H1 (cell line): ENCODE data around the gene TECPR2. TPM values are rescaled to one million over a fixed set of nuclear protein-coding genes. Genes with fewer than 3 reads are reported as not detected.

Experiments
- CTCF ChIA-PET: fragments of 300-600 bp; sonication (Branson Sonifier 250); formaldehyde crosslinking; loops from one replicate; lab custom pipeline; 2021; ENCODE audit not compliant: partially characterized antibody; lab: Charles Lee
- POLR2A ChIA-PET: fragments of 300-600 bp; sonication (Branson Sonifier 250); formaldehyde crosslinking; loops from one replicate; lab custom pipeline; 2021; ENCODE audit warnings: inconsistent platforms; ENCODE audit not compliant: partially characterized antibody; lab: Charles Lee
- DNase-seq, 2 experiments: peaks; one replicate each; pipeline versions ENCODE4 v3.0.0 to v3.0.0-alpha.2; 2010 to 2022; ENCODE audit warnings: low spot score in 2 of 2, low read depth in 1 of 2, mixed read lengths in 1 of 2
- FAIRE-seq: peaks from 2 replicates; lab custom pipeline; 2011; peaks lifted over from hg19 to GRCh38; lab: Jason Lieb, UNC
- H2AFZ ChIP-seq: 2 replicates; pipeline ENCODE4 v1.8.1; 2012; ENCODE audit warnings: low read length, inconsistent platforms
- H2AK5ac ChIP-seq: 2 replicates; pipeline ENCODE4 v1.6.1; 2013; ENCODE audit warnings: low read depth, low read length
- H2BK120ac ChIP-seq: replicated peaks from 2 replicates; pipeline ENCODE3; 2013; ENCODE audit warnings: low read depth, low read length, inconsistent platforms
- H2BK12ac ChIP-seq: 2 replicates; pipeline ENCODE4 v1.6.1; 2013; ENCODE audit warnings: low read depth, low read length
- H2BK15ac ChIP-seq: 2 replicates; pipeline ENCODE4 v1.6.1; 2013; ENCODE audit warnings: low read length
- H2BK20ac ChIP-seq: 2 replicates; pipeline ENCODE4 v1.6.1; 2013; ENCODE audit warnings: low read length
- H2BK5ac ChIP-seq: 2 replicates; pipeline ENCODE4 v1.6.1; 2013; ENCODE audit warnings: low read depth, low read length
- H3K14ac ChIP-seq: 2 replicates; pipeline ENCODE4 v1.6.1; 2013; ENCODE audit warnings: inconsistent platforms; ENCODE audit not compliant: insufficient read length
- H3K18ac ChIP-seq: 2 replicates; pipeline ENCODE4 v1.6.1; 2013; ENCODE audit warnings: low read length; ENCODE audit errors: extremely low read depth
- H3K23ac ChIP-seq: 2 replicates; pipeline ENCODE4 v1.6.1; 2013; ENCODE audit warnings: inconsistent platforms; ENCODE audit not compliant: insufficient read length
- H3K23me2 ChIP-seq: 2 replicates; pipeline ENCODE4 v1.6.1; 2013; ENCODE audit warnings: low read depth, low read length
- H3K27ac ChIP-seq: 2 replicates; pipeline ENCODE4 v1.6.1; 2011; ENCODE audit warnings: low read depth, low read length, inconsistent platforms
- H3K27me3 ChIP-seq, 4 experiments: replicated peaks in 1 of 4; 1 replicate in 1 of 4; 2 replicates in 3 of 4; pipeline versions ENCODE4 v1.6.1 to v1.8.1; 2011 to 2013; ENCODE audit warnings: low read length in 3 of 4, mild to moderate bottlenecking in 3 of 4, inconsistent platforms in 2 of 4, mixed read lengths in 2 of 4, moderate library complexity in 1 of 4; ENCODE audit not compliant: control insufficient read depth in 3 of 4, insufficient read depth in 3 of 4; ENCODE audit errors: extremely low read depth in 1 of 4
- H3K36me3 ChIP-seq, 4 experiments: 2 replicates each; pipeline versions ENCODE4 v1.6.1 to v1.8.1; 2011 to 2013; ENCODE audit warnings: mild to moderate bottlenecking in 4 of 4, low read length in 3 of 4, moderate library complexity in 2 of 4, control low read depth in 1 of 4, inconsistent platforms in 1 of 4; ENCODE audit not compliant: insufficient read depth in 4 of 4, control insufficient read depth in 2 of 4
- H3K4ac ChIP-seq: replicated peaks from 2 replicates; pipeline ENCODE3; 2013; ENCODE audit warnings: low read length, low read depth, mixed read lengths, inconsistent platforms; ENCODE audit not compliant: insufficient read length
- H3K4me1 ChIP-seq, 4 experiments: replicated peaks in 1 of 4; 1 replicate in 1 of 4; 2 replicates in 3 of 4; pipeline versions ENCODE4 v1.6.1 to v1.8.1; 2011 to 2013; ENCODE audit warnings: low read length in 3 of 4, inconsistent platforms in 2 of 4, mixed read lengths in 1 of 4; ENCODE audit not compliant: insufficient read depth in 4 of 4, control insufficient read depth in 3 of 4
- H3K4me2 ChIP-seq, 2 experiments: 2 replicates each; pipeline versions ENCODE4 v1.6.1 to v1.8.1; 2011 to 2013; ENCODE audit warnings: low read depth in 2 of 2, low read length in 2 of 2, control low read depth in 1 of 2, inconsistent platforms in 1 of 2, mild to moderate bottlenecking in 1 of 2; ENCODE audit not compliant: insufficient read depth in 1 of 2
- H3K4me3 ChIP-seq, 4 experiments: fragments of 200-600, 300-600 bp in 1 of 4; sonication (generic), shearing (Covaris generic), sonication (Bioruptor Twin) in 1 of 4; 2 replicates each; pipeline versions ENCODE4 v1.5.1 to v1.8.1; 2011 to 2016; ENCODE audit warnings: low read length in 4 of 4, low read depth in 3 of 4, control low read depth in 2 of 4, inconsistent platforms in 2 of 4, mild to moderate bottlenecking in 2 of 4, mixed read lengths in 1 of 4, moderate library complexity in 1 of 4; ENCODE audit not compliant: insufficient read depth in 2 of 4; ENCODE audit errors: extremely low read depth in 1 of 4
- H3K56ac ChIP-seq: replicated peaks from 2 replicates; pipeline ENCODE3; 2013; ENCODE audit warnings: low read depth, mild to moderate bottlenecking, mixed read lengths, low read length, inconsistent platforms; ENCODE audit not compliant: insufficient read length
- H3K79me1 ChIP-seq: 2 replicates; pipeline ENCODE4 v1.6.1; 2013; ENCODE audit warnings: low read depth, low read length, control low read depth
- H3K79me2 ChIP-seq, 2 experiments: 2 replicates each; pipeline versions ENCODE4 v1.6.1 to v1.8.1; 2012 to 2013; ENCODE audit warnings: low read length in 2 of 2, mild to moderate bottlenecking in 2 of 2, inconsistent platforms in 1 of 2; ENCODE audit not compliant: insufficient read depth in 2 of 2, control insufficient read depth in 1 of 2
- H3K9ac ChIP-seq, 4 experiments: replicated peaks in 1 of 4; 1 replicate in 1 of 4; 2 replicates in 3 of 4; pipeline versions ENCODE4 v1.6.1 to v1.8.1; 2011 to 2013; ENCODE audit warnings: low read depth in 3 of 4, low read length in 3 of 4, control low read depth in 2 of 4, mild to moderate bottlenecking in 2 of 4, moderate library complexity in 2 of 4, inconsistent platforms in 1 of 4; ENCODE audit errors: extremely low read depth in 1 of 4
- H3K9me3 ChIP-seq, 2 experiments: 2 replicates each; pipeline versions ENCODE4 v1.6.1 to v1.8.1; 2012 to 2013; ENCODE audit warnings: mild to moderate bottlenecking in 2 of 2, moderate library complexity in 2 of 2, control low read depth in 1 of 2, inconsistent platforms in 1 of 2, low read depth in 1 of 2, low read length in 1 of 2, mixed read lengths in 1 of 2; ENCODE audit not compliant: insufficient read depth in 2 of 2
- H4K20me1 ChIP-seq, 2 experiments: replicated peaks in 1 of 2; 2 replicates each; pipeline versions ENCODE3 to v1.8.1; 2011 to 2013; ENCODE audit warnings: inconsistent platforms in 2 of 2, low read length in 2 of 2, mild to moderate bottlenecking in 1 of 2; ENCODE audit not compliant: insufficient read depth in 2 of 2, control insufficient read depth in 1 of 2
- H4K5ac ChIP-seq: 2 replicates; pipeline ENCODE4 v1.6.1; 2013; ENCODE audit warnings: low read length, low read depth, mixed read lengths, inconsistent platforms; ENCODE audit not compliant: insufficient read length
- H4K8ac ChIP-seq: 2 replicates; pipeline ENCODE4 v1.8.0; 2013; ENCODE audit warnings: mild to moderate bottlenecking, moderate library complexity, low read length, inconsistent platforms; ENCODE audit not compliant: insufficient read depth; ENCODE audit errors: extremely low read depth
- H4K91ac ChIP-seq: replicated peaks from 2 replicates; pipeline ENCODE3; 2013; ENCODE audit warnings: low read length, mixed read lengths, inconsistent platforms; ENCODE audit not compliant: insufficient read length
- ASH2L ChIP-seq: fragments of 200-600, 300-600 bp; sonication (generic); IDR thresholded peaks from one replicate; pipeline ENCODE4 v1.7.1; 2017; ENCODE audit warnings: low read length
- ATF2 ChIP-seq: IDR thresholded peaks from 2 replicates; pipeline ENCODE4 v1.6.1; 2012; ENCODE audit warnings: low read length, inconsistent platforms
- BACH1 ChIP-seq: IDR thresholded peaks from 2 replicates; pipeline ENCODE4 v1.6.1; 2012; ENCODE audit warnings: low read length, improper control_type of control experiment
- CREB1 ChIP-seq: IDR thresholded peaks from 2 replicates; pipeline ENCODE4 v1.6.1; 2012; ENCODE audit warnings: inconsistent platforms
- GABPA ChIP-seq: IDR thresholded peaks from 2 replicates; pipeline ENCODE4 v1.6.1; 2011; ENCODE audit warnings: mild to moderate bottlenecking, low read length, moderate library complexity, borderline replicate concordance; ENCODE audit not compliant: insufficient read depth
- JUN ChIP-seq: IDR thresholded peaks from 2 replicates; pipeline ENCODE4 v1.6.1; 2011; ENCODE audit warnings: low read depth, mild to moderate bottlenecking, improper control_type of control experiment, low read length
- NANOG ChIP-seq: IDR thresholded peaks from 2 replicates; pipeline ENCODE4 v1.6.1; 2011; ENCODE audit warnings: low read length, low read depth, mild to moderate bottlenecking, inconsistent platforms; ENCODE audit not compliant: insufficient read depth, poor library complexity, severe bottlenecking
- NRF1 ChIP-seq: IDR thresholded peaks from 2 replicates; pipeline ENCODE4 v1.6.1; 2011; ENCODE audit warnings: mild to moderate bottlenecking, low read depth, low read length, improper control_type of control experiment
- POU5F1 ChIP-seq: IDR thresholded peaks from 2 replicates; pipeline ENCODE4 v1.6.1; 2011; ENCODE audit warnings: low read depth, mild to moderate bottlenecking, low read length, moderate library complexity
- SIRT6 ChIP-seq: IDR thresholded peaks from one replicate; pipeline ENCODE4 v1.7.1; 2012; ENCODE audit warnings: low read length, inconsistent platforms
- TBP ChIP-seq: IDR thresholded peaks from 2 replicates; pipeline ENCODE4 v1.6.1; 2011; ENCODE audit warnings: low read depth, low read length, improper control_type of control experiment
- TCF12 ChIP-seq: IDR thresholded peaks from 2 replicates; pipeline ENCODE4 v1.6.1; 2011; ENCODE audit warnings: low read depth, mild to moderate bottlenecking, low read length
- USF2 ChIP-seq: IDR thresholded peaks from 2 replicates; pipeline ENCODE4 v1.6.1; 2011; ENCODE audit warnings: low read length, improper control_type of control experiment
- WGBS, 2 experiments: shearing (Covaris generic) in 1 of 2; methylation state at CpG; one replicate each; pipeline versions ENCODE4 v1.1.6 to v1.1.7; 2013 to 2015; ENCODE audit warnings: low lambda C conversion rate in 2 of 2, mixed read lengths in 2 of 2, inconsistent platforms in 1 of 2, low coverage in 1 of 2, missing lambda C conversion rate in 1 of 2; ENCODE audit not compliant: insufficient replicate concordance in 2 of 2, insufficient coverage in 1 of 2, insufficient read length in 1 of 2; ENCODE audit errors: extremely low coverage in 1 of 2, missing lambda C conversion rate in 1 of 2; 5-methylcytosine and 5-hydroxymethylcytosine counted together
- polyA plus RNA-seq, 7 experiments: library from polyadenylated mRNA; depleted of rRNA in 3 of 7; stranded (reverse) in 5 of 7; unstranded in 2 of 7; fragments of >200 nt in 5 of 7; fragments of 200-250 nt in 2 of 7; gene quantifications; 1 replicate in 5 of 7; 2 replicates in 1 of 7; 4 replicates in 1 of 7; pipeline versions ENCODE4 v1.2.1 to v1.2.3, GENCODE V29; 2011 to 2013; ENCODE audit warnings: missing spikeins in 2 of 7, mixed read lengths in 2 of 7
- total RNA-seq: library from RNA; stranded (reverse); fragmentation: NEBNext Ultra II Directional; extraction: Animal tissue kit (Norgen Biotek cat#: 25700); gene quantifications from 2 replicates; pipeline ENCODE4 v1.2.1, GENCODE V29; 2021

Gene TECPR2
- total and polyA plus RNA-seq, 2 of the 8 experiments (the other 6 are each of a cell fraction or from before 2014, with no cell fraction given) = 6.8 to 19.4 TPM

- Histone ChIP-seq H2BK120ac (no peak overlapping the region), H2BK12ac (no peak overlapping the region), H2BK20ac (no peak overlapping the region), H3K4me2 (no peak overlapping the region), H3K14ac (no peak overlapping the region), H3K9me3 (no peaks in the 10 kb centered on the region), H3K79me2 (no peaks in the 10 kb centered on the region), H2BK5ac (no peak overlapping the region), H2BK15ac (no peak overlapping the region), H3K27me3 (no peaks in the 10 kb centered on the region), H3K4me1 (no peaks in the 10 kb centered on the region), H3K4ac (no peak overlapping the region), H4K5ac (no peak overlapping the region), H3K27ac (no peak overlapping the region), H3K23me2 (no peaks in the 10 kb centered on the region), H3K79me1 (no peaks in the 10 kb centered on the region), H3K9ac (no peak overlapping the region), H4K91ac (no peak overlapping the region), H4K8ac (no peak overlapping the region), H4K20me1 (no peaks in the 10 kb centered on the region), H3K56ac (no peak overlapping the region), H3K4me3 (no peak overlapping the region), H3K23ac (no peak overlapping the region), H2AK5ac (no peak overlapping the region), H2AFZ (no peak overlapping the region), H3K18ac (no peak overlapping the region), H3K36me3 (peaks cover 0 to 12% (median under 1%) of the 10 kb centered on the region in 4 experiments; a peak in 3 of 8 replicates)
- WGBS, 2 experiments = 95% methylated on average over 12 of the region's 12 CpGs; no CpG with 5 or more reads in 1 of the 2 experiments
- ChIA-PET CTCF (interaction anchor here (2.3 to 2.9 kb wide), 2 partner anchors 9 to 67 kb away, joined by 10 to 12 read pairs; no protein-coding TSS in a partner anchor), POLR2A (no interaction called here)
- FAIRE-seq (no peak), DNase-seq (no peak)
- TF ChIP-seq ATF2 (no peak), POU5F1 (no peak), BACH1 (no peak), TBP (no peak), ASH2L (no peak), GABPA (no peak), NANOG (no peak), JUN (no peak), USF2 (no peak), NRF1 (no peak), TCF12 (no peak), CREB1 (no peak), SIRT6 (no peak)
Observed at GRCh38 chr14:102431751-102432150, 69.0 kb downstream of the TECPR2 start.
